ENCODE measurements around the gene CLIP2.
"Not testable (repeated sequence)": the region's sequence is repeated elsewhere in the genome, so short reads cannot be mapped to it uniquely, and the experiment has no call there.

Gene CLIP2

GRCh38 chr7:74289018-74289658 is at the start of gene CLIP2:
CLIP2 (plus strand) TSS chr7:74289407; CDS start chr7:74317547, 28,140 bp downstream.
- no peak for TF ChIP-seq CTCF (conservative IDR thresholded peaks at IDR 0.05; ENCODE audit: low read length)
- peak within 1 kb of the TSS; percentile 88 for H3K4me3 ChIP-seq (ENCODE audit: low read length)
- DNase-seq (ENCODE audit: low read depth): peak; percentile 86

DNA sequence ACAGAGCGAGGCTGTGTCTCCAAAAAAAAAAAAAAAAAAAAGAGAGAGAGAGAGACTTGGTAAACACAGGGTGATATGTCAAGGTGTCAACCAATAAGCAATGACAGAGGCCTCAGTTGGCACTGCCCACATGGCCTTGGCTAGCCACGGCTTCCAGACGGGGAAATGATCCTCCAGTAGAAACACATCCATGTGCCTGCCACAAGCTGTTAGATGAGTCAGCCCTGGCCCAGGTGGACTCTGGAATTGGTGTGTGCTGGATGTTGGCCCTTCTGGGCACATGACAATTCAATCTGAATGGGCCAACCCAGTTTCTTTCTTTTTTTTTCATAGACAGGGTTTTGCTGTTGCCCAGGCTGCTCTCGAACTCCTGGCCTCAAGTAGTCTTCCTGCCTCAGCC is 48.7 kb upstream of the CLIP2 start:
- no peak overlapping the region for H3K4me3 ChIP-seq (ENCODE audit: low read length)
- no peak for DNase-seq (ENCODE audit: low read depth)
- TF ChIP-seq CTCF (conservative IDR thresholded peaks at IDR 0.05; ENCODE audit: low read length): no peak

GRCh38 chr7:74242122-74242443 is 47.1 kb upstream of the CLIP2 start:
- DNase-seq (ENCODE audit: low read depth): no peak
- H3K4me3 ChIP-seq (ENCODE audit: low read length): no peak overlapping the region
- TF ChIP-seq CTCF (conservative IDR thresholded peaks at IDR 0.05; ENCODE audit: low read length): no peak

- no peak overlapping the region for H3K4me3 ChIP-seq (ENCODE audit: low read length)
- no peak for TF ChIP-seq CTCF (conservative IDR thresholded peaks at IDR 0.05; ENCODE audit: low read length)
- DNase-seq (ENCODE audit: low read depth): no peak
These were observed 42.7 kb upstream of the CLIP2 start for GRCh38 chr7:74246497-74246896.

- TF ChIP-seq CTCF (conservative IDR thresholded peaks at IDR 0.05; ENCODE audit: low read length): no peak
- H3K4me3 ChIP-seq (ENCODE audit: low read length): no peak overlapping the region
- no peak for DNase-seq (ENCODE audit: low read depth)
These were observed 41.1 kb upstream of the CLIP2 start for GRCh38 chr7:74248156-74248555.

DNA sequence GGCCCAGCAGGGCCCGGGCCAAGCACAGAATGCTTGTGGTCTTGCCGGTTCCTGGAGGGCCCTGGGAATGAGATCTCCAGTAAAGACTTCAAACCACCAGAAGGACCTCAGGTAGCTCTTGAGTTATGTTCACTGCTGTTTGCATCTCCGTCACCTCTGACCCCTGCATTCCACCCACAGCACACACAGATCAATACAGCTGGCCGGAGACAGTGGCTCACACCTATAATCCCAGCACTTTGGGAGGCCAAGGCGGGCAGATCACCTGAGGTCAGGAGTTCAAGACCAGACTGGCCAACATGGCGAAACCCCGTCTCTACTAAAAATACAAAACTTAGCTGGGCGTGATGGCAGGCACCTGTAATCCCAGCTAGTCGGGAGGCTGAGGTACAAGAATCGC is 40.1 kb upstream of the CLIP2 start:
- not testable (repeated sequence) for H3K4me3 ChIP-seq (ENCODE audit: low read length); DNase-seq (ENCODE audit: low read depth)

GRCh38 chr7:74252893-74253292 is 36.3 kb upstream of the CLIP2 start:
- no peak overlapping the region for H3K4me3 ChIP-seq (ENCODE audit: low read length)
- no peak for TF ChIP-seq CTCF (conservative IDR thresholded peaks at IDR 0.05; ENCODE audit: low read length)
- no peak for DNase-seq (ENCODE audit: low read depth)

- H3K4me3 ChIP-seq (ENCODE audit: low read length): peak overlapping the region; percentile 94
- no peak for TF ChIP-seq CTCF (conservative IDR thresholded peaks at IDR 0.05; ENCODE audit: low read length)
- no peak for DNase-seq (ENCODE audit: low read depth)
These were observed 35.9 kb upstream of the CLIP2 start for GRCh38 chr7:74253331-74253730.
